Activated naive CD8-positive, alpha-beta T cell treated with anti-CD3 and anti-CD28 coated beads, Interleukin-2, amount 50 U/mL, for 24 hours (primary cell): ENCODE data around the gene GBE1.

Experiments
- ATAC-seq: fragments of 150-1000 bp; cut with Tn5 transposase; one replicate; pipeline ENCODE4 v1.10.0; 2021
- DNase-seq: peaks from one replicate; pipeline ENCODE4 v3.0.0; 2021
- H3K27ac Mint-ChIP-seq: one replicate; pipeline ENCODE4 v1.8.0; 2021; ENCODE audit warnings: mild to moderate bottlenecking, mixed read lengths
- H3K27me3 Mint-ChIP-seq: one replicate; pipeline ENCODE4 v1.8.0; 2021; ENCODE audit warnings: mixed read lengths
- H3K36me3 Mint-ChIP-seq: one replicate; pipeline ENCODE4 v1.8.0; 2021; ENCODE audit warnings: low read depth, mixed read lengths
- H3K4me1 Mint-ChIP-seq: one replicate; pipeline ENCODE4 v1.8.0; 2021; ENCODE audit warnings: mixed read lengths
- H3K4me3 Mint-ChIP-seq: one replicate; pipeline ENCODE4 v1.8.0; 2021; ENCODE audit warnings: mild to moderate bottlenecking, moderate library complexity, mixed read lengths
- H3K9me3 Mint-ChIP-seq: one replicate; pipeline ENCODE4 v1.8.0; 2021; ENCODE audit warnings: mixed read lengths

Gene GBE1

GRCh38 chr3:81485444-81485865 lies 276.0 kb downstream of the GBE1 start:
- ATAC-seq: no peak
- DNase-seq: no peak
- H3K9me3 Mint-ChIP-seq: peaks cover 4% of the 10 kb centered on the region
- peaks cover 9% of the 10 kb centered on the region for H3K36me3 Mint-ChIP-seq
- no peaks in the 10 kb centered on the region for H3K4me1 Mint-ChIP-seq
- no peaks in the 10 kb centered on the region for H3K27me3 Mint-ChIP-seq
- no peak overlapping the region for H3K27ac Mint-ChIP-seq
- H3K4me3 Mint-ChIP-seq: no peak overlapping the region

GRCh38 chr3:81484520-81484919 lies 276.9 kb downstream of the GBE1 start:
- ATAC-seq: no peak
- Mint-ChIP-seq H3K9me3 (peaks cover 4% of the 10 kb centered on the region), H3K4me1 (no peaks in the 10 kb centered on the region), H3K36me3 (peaks cover 5% of the 10 kb centered on the region), H3K27ac (no peak overlapping the region), H3K4me3 (no peak overlapping the region), H3K27me3 (no peaks in the 10 kb centered on the region)
- DNase-seq: no peak

GRCh38 chr3:81483046-81483445 lies 278.4 kb downstream of the GBE1 start:
- Mint-ChIP-seq H3K4me3 (no peak overlapping the region), H3K27ac (no peak overlapping the region), H3K9me3 (peaks cover 4% of the 10 kb centered on the region), H3K36me3 (peaks cover 3% of the 10 kb centered on the region), H3K4me1 (no peaks in the 10 kb centered on the region), H3K27me3 (no peaks in the 10 kb centered on the region)
- no peak for DNase-seq
- no peak for ATAC-seq

GRCh38 chr3:81477740-81478139 lies 283.7 kb downstream of the GBE1 start:
- no peaks in the 10 kb centered on the region for H3K4me1 Mint-ChIP-seq
- H3K27ac Mint-ChIP-seq: no peak overlapping the region
- DNase-seq (no peak), ATAC-seq (no peak)
- H3K36me3 Mint-ChIP-seq: no peaks in the 10 kb centered on the region
- H3K4me3 Mint-ChIP-seq: no peak overlapping the region
- H3K27me3 Mint-ChIP-seq: peaks cover 2% of the 10 kb centered on the region
- H3K9me3 Mint-ChIP-seq: no peaks in the 10 kb centered on the region

- DNase-seq: no peak
- no peaks in the 10 kb centered on the region for H3K4me1 Mint-ChIP-seq
- peaks cover 2% of the 10 kb centered on the region for H3K27me3 Mint-ChIP-seq
- H3K9me3 Mint-ChIP-seq: no peaks in the 10 kb centered on the region
- no peaks in the 10 kb centered on the region for H3K36me3 Mint-ChIP-seq
- no peak for ATAC-seq
- H3K27ac Mint-ChIP-seq: no peak overlapping the region
- H3K4me3 Mint-ChIP-seq: no peak overlapping the region
These were observed 284.8 kb downstream of the GBE1 start for GRCh38 chr3:81476692-81477091.

- H3K4me1 Mint-ChIP-seq: no peaks in the 10 kb centered on the region
- no peak overlapping the region for H3K27ac Mint-ChIP-seq
- H3K9me3 Mint-ChIP-seq: no peaks in the 10 kb centered on the region
- ATAC-seq (no peak), DNase-seq (no peak)
- no peaks in the 10 kb centered on the region for H3K36me3 Mint-ChIP-seq
- peaks cover 2% of the 10 kb centered on the region for H3K27me3 Mint-ChIP-seq
- no peak overlapping the region for H3K4me3 Mint-ChIP-seq
These were observed 288.7 kb downstream of the GBE1 start for GRCh38 chr3:81472600-81473362.

- H3K27me3 Mint-ChIP-seq: peaks cover 2% of the 10 kb centered on the region
- ATAC-seq (no peak), DNase-seq (no peak)
- H3K4me1 Mint-ChIP-seq: no peaks in the 10 kb centered on the region
- H3K4me3 Mint-ChIP-seq: no peak overlapping the region
- no peak overlapping the region for H3K27ac Mint-ChIP-seq
- no peaks in the 10 kb centered on the region for H3K36me3 Mint-ChIP-seq
- no peaks in the 10 kb centered on the region for H3K9me3 Mint-ChIP-seq
These were observed 290.7 kb downstream of the GBE1 start for GRCh38 chr3:81470524-81471278.

- Mint-ChIP-seq H3K27ac (no peak overlapping the region), H3K27me3 (no peaks in the 10 kb centered on the region)
These were observed 293.1 kb downstream of the GBE1 start for GRCh38 chr3:81468391-81468790.

GRCh38 chr3:81466201-81466560 lies 295.3 kb downstream of the GBE1 start:
- Mint-ChIP-seq H3K9me3 (no peaks in the 10 kb centered on the region), H3K4me3 (no peak overlapping the region), H3K36me3 (no peaks in the 10 kb centered on the region), H3K4me1 (no peaks in the 10 kb centered on the region), H3K27me3 (peaks cover 2% of the 10 kb centered on the region), H3K27ac (no peak overlapping the region)
- DNase-seq: no peak
- no peak for ATAC-seq

More at GRCh38 chr3:81468391-81468790, 293.1 kb downstream of the GBE1 start:
- Mint-ChIP-seq H3K4me3 (no peak overlapping the region), H3K9me3 (no peaks in the 10 kb centered on the region), H3K36me3 (no peaks in the 10 kb centered on the region), H3K4me1 (no peaks in the 10 kb centered on the region)
- ATAC-seq (no peak), DNase-seq (no peak)

- ATAC-seq (no peak), DNase-seq (no peak)
- Mint-ChIP-seq H3K27ac (no peak overlapping the region), H3K4me3 (no peak overlapping the region), H3K27me3 (peaks cover 2% of the 10 kb centered on the region), H3K9me3 (no peaks in the 10 kb centered on the region), H3K36me3 (no peaks in the 10 kb centered on the region), H3K4me1 (no peaks in the 10 kb centered on the region)
These were observed 295.8 kb downstream of the GBE1 start for GRCh38 chr3:81465510-81466200.

- DNase-seq (no peak), ATAC-seq (no peak)
- Mint-ChIP-seq H3K4me3 (no peak overlapping the region), H3K4me1 (no peaks in the 10 kb centered on the region), H3K27ac (no peak overlapping the region), H3K27me3 (peaks cover 2% of the 10 kb centered on the region), H3K9me3 (no peaks in the 10 kb centered on the region), H3K36me3 (no peaks in the 10 kb centered on the region)
These were observed 297.7 kb downstream of the GBE1 start for GRCh38 chr3:81463781-81464180.

- DNase-seq (no peak), ATAC-seq (no peak)
- Mint-ChIP-seq H3K27ac (no peak overlapping the region), H3K9me3 (no peaks in the 10 kb centered on the region), H3K4me3 (no peak overlapping the region), H3K36me3 (no peaks in the 10 kb centered on the region), H3K4me1 (no peaks in the 10 kb centered on the region), H3K27me3 (peaks cover 2% of the 10 kb centered on the region)
These were observed 298.5 kb downstream of the GBE1 start for GRCh38 chr3:81462921-81463320.

- Mint-ChIP-seq H3K27ac (no peak overlapping the region), H3K9me3 (no peaks in the 10 kb centered on the region), H3K4me1 (no peaks in the 10 kb centered on the region), H3K36me3 (no peaks in the 10 kb centered on the region), H3K4me3 (no peak overlapping the region), H3K27me3 (peaks cover 2% of the 10 kb centered on the region)
- ATAC-seq (no peak), DNase-seq (no peak)
These were observed 301.7 kb downstream of the GBE1 start for GRCh38 chr3:81459733-81460132.

GRCh38 chr3:81452418-81452817 lies 309.0 kb downstream of the GBE1 start:
- DNase-seq (no peak), ATAC-seq (no peak)
- no peaks in the 10 kb centered on the region for H3K27me3 Mint-ChIP-seq
- no peaks in the 10 kb centered on the region for H3K9me3 Mint-ChIP-seq
- no peaks in the 10 kb centered on the region for H3K4me1 Mint-ChIP-seq
- H3K4me3 Mint-ChIP-seq: no peak overlapping the region
- no peak overlapping the region for H3K27ac Mint-ChIP-seq
- no peaks in the 10 kb centered on the region for H3K36me3 Mint-ChIP-seq

- Mint-ChIP-seq H3K4me1 (no peaks in the 10 kb centered on the region), H3K9me3 (no peaks in the 10 kb centered on the region), H3K36me3 (no peaks in the 10 kb centered on the region), H3K4me3 (no peak overlapping the region), H3K27ac (no peak overlapping the region), H3K27me3 (no peaks in the 10 kb centered on the region)
- no peak for ATAC-seq
- no peak for DNase-seq
These were observed 309.8 kb downstream of the GBE1 start for GRCh38 chr3:81451611-81452010.
